Fibroblast of lung (primary cell): ENCODE data around the gene SLC39A7.

Experiments used
- CTCF ChIP-seq, 2 donors: IDR thresholded peaks in 1 of 2; conservative IDR thresholded peaks in 1 of 2; 1 replicate in 1 of 2; 2 replicates in 1 of 2; pipeline ENCODE4 v1.5.1; 2011 to 2012; ENCODE audit warnings: low read length in 2 of 2, control low read depth in 1 of 2, inconsistent platforms in 1 of 2, low read depth in 1 of 2, mild to moderate bottlenecking in 1 of 2
- EZH2 ChIP-seq: IDR thresholded peaks from 2 replicates; pipeline ENCODE4 v1.5.1; 2012; ENCODE audit warnings: low read length, control low read depth, mild to moderate bottlenecking; ENCODE audit errors: missing control alignments

GRCh38 chr6:33208091-33208967, 7.7 kb downstream of the SLC39A7 start, which contains the start of gene RING1:
- TF ChIP-seq CTCF (conservative IDR thresholded peaks at IDR 0.05 in 1 of 2, IDR thresholded peaks at IDR 0.05 in 1 of 2; ENCODE audit: low read depth in 1 of 2, low read length in 2 of 2): no peak
- no peak for TF ChIP-seq EZH2
